Suprapubic skin (tissue), 3 donors: ENCODE measurements around the gene ANKRD63.

Experiments used
- EP300 ChIP-seq: sonication (generic); formaldehyde crosslinking; IDR thresholded peaks from one replicate; pipeline ENCODE4 v1.6.1; 2017; ENCODE audit warnings: antibody characterized with exemption
- POLR2A ChIP-seq, 2 donors: fragments of 450-650 bp; IDR thresholded peaks; one replicate each; pipeline ENCODE4 v1.6.1; 2017; ENCODE audit warnings: antibody characterized with exemption in 2 of 2, mild to moderate bottlenecking in 2 of 2, moderate library complexity in 2 of 2
- TF ChIP-seq, protein P1 (sequence below), 2 donors: fragments of 200-600 bp in 1 of 2; fragments of 450-650 bp in 1 of 2; sonication (generic) in 1 of 2; IDR thresholded peaks; one replicate each; pipeline ENCODE4 v1.5.1; 2016 to 2019; ENCODE audit warnings: antibody characterized with exemption in 2 of 2, mild to moderate bottlenecking in 1 of 2, moderate library complexity in 1 of 2

DNA sequence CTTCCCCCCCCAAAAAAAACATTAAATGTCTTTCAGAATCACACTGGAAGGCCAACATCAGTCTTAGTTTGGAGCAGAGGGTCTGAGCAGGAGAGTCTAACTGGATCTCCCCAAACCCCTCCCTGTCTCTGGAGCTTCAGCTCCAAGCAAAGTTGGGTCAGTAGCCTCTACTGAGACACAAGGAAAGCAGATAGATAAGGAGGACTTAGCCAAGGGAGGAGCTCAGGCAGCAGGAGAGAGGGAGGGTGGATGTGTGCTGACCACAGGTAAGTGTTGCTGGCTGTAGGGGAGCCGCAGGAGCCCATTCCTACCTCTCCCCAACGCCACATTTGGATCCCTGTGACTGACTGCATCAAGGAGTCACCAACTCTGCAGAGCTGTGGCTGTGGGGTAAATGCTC, 17.9 kb upstream of the ANKRD63 start:
- TF ChIP-seq, protein P1, sequence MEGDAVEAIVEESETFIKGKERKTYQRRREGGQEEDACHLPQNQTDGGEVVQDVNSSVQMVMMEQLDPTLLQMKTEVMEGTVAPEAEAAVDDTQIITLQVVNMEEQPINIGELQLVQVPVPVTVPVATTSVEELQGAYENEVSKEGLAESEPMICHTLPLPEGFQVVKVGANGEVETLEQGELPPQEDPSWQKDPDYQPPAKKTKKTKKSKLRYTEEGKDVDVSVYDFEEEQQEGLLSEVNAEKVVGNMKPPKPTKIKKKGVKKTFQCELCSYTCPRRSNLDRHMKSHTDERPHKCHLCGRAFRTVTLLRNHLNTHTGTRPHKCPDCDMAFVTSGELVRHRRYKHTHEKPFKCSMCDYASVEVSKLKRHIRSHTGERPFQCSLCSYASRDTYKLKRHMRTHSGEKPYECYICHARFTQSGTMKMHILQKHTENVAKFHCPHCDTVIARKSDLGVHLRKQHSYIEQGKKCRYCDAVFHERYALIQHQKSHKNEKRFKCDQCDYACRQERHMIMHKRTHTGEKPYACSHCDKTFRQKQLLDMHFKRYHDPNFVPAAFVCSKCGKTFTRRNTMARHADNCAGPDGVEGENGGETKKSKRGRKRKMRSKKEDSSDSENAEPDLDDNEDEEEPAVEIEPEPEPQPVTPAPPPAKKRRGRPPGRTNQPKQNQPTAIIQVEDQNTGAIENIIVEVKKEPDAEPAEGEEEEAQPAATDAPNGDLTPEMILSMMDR (IDR thresholded peaks at IDR 0.05): no peak
- TF ChIP-seq POLR2A (IDR thresholded peaks at IDR 0.05): no peak
- TF ChIP-seq EP300: no peak
